Psoas muscle (tissue), 8 donors: Measurements from ENCODE around the gene FGFR2. TPM values are rescaled to one million over a fixed set of nuclear protein-coding genes. Genes with fewer than 3 reads are reported as not detected.

Experiments used
- ATAC-seq, 4 donors: fragments of 200-7000 bp; cut with Tn5 transposase; one replicate each; pipeline ENCODE4 v1.9.1; 2020; ENCODE audit warnings: moderate library complexity in 3 of 4, mild to moderate bottlenecking in 2 of 4
- DNase-seq, 2 donors: peaks; one replicate each; pipeline ENCODE4 v3.0.0-alpha.2; 2020
- H3K27ac ChIP-seq: fragments of 200-600 bp; one replicate; pipeline ENCODE4 v1.8.0; 2022
- H3K27me3 ChIP-seq, 3 donors: fragments of 200-600 bp in 1 of 3; one replicate each; pipeline versions ENCODE4 v1.6.1 to v1.8.0; 2013 to 2022; ENCODE audit warnings: low read length in 2 of 3, mild to moderate bottlenecking in 2 of 3, moderate library complexity in 1 of 3; ENCODE audit not compliant: insufficient read depth in 3 of 3
- H3K36me3 ChIP-seq, 2 donors: fragments of 200-600 bp in 1 of 2; one replicate each; pipeline versions ENCODE4 v1.6.1 to v1.8.0; 2013 to 2022; ENCODE audit warnings: low read depth in 1 of 2, mild to moderate bottlenecking in 1 of 2, moderate library complexity in 1 of 2; ENCODE audit not compliant: insufficient read depth in 1 of 2
- H3K4me1 ChIP-seq: fragments of 200-600 bp; one replicate; pipeline ENCODE4 v1.8.0; 2022
- H3K4me3 ChIP-seq: fragments of 200-600 bp; one replicate; pipeline ENCODE4 v1.8.0; 2022; ENCODE audit warnings: mild to moderate bottlenecking
- H3K9me3 ChIP-seq: fragments of 200-600 bp; one replicate; pipeline ENCODE4 v1.8.0; 2022
- WGBS, 3 donors: extraction: QIAGEN DNeasy Blood & Tissue Kit; methylation state at CpG; one replicate each; pipeline versions ENCODE4 v1.1.6 to v1.1.7; 2013; 5-methylcytosine and 5-hydroxymethylcytosine counted together
- intact Hi-C, 2 donors: fragments of 100-400 bp; cut with DNase I; formaldehyde crosslinking; loops; one replicate each; pipeline versions ENCODE4 v1.11.0 to v1.14.2; 2022
- polyA plus RNA-seq, 3 donors: library from polyadenylated mRNA; stranded (reverse); fragments of 200-250 nt; gene quantifications; one replicate each; pipeline ENCODE4 v1.2.3, GENCODE V29; 2013
- total RNA-seq, 4 donors: library from RNA; stranded (reverse); fragmentation: NEBNext Ultra II Directional in 2 of 4; extraction: Animal tissue kit (Norgen Biotek cat#: 25700) in 2 of 4; gene quantifications; one replicate each; pipeline versions ENCODE4 v1.2.1 to v1.2.4, GENCODE V29; 2021 to 2023
- TF ChIP-seq, protein P1 (sequence below): fragments of 200-600 bp; IDR thresholded peaks from one replicate; pipeline ENCODE4 v1.8.0; 2022; ENCODE audit warnings: antibody characterized with exemption
- donor health status: healthy with polysubstance abuse.
- donor health status: DM: no; HTN: no; CAD: no; lungs with moderate emphysema.
- donor health status: Bipolar disorder and iron deficiency.
- donor health status: healthy.
- donor health status: DM: yes; HTN: yes; CAD: no.
- donor health status: DM: no; HTN: no; CAD: no.
- donor health status: DM: no; HTN: no; CAD: no.
- donor health status: DM: yes; HTN: yes; CAD: no.

Gene FGFR2
- total and polyA plus RNA-seq, 7 donors, result 0.08 to 0.50 (median 0.20) TPM; not detected in 2

DNA sequence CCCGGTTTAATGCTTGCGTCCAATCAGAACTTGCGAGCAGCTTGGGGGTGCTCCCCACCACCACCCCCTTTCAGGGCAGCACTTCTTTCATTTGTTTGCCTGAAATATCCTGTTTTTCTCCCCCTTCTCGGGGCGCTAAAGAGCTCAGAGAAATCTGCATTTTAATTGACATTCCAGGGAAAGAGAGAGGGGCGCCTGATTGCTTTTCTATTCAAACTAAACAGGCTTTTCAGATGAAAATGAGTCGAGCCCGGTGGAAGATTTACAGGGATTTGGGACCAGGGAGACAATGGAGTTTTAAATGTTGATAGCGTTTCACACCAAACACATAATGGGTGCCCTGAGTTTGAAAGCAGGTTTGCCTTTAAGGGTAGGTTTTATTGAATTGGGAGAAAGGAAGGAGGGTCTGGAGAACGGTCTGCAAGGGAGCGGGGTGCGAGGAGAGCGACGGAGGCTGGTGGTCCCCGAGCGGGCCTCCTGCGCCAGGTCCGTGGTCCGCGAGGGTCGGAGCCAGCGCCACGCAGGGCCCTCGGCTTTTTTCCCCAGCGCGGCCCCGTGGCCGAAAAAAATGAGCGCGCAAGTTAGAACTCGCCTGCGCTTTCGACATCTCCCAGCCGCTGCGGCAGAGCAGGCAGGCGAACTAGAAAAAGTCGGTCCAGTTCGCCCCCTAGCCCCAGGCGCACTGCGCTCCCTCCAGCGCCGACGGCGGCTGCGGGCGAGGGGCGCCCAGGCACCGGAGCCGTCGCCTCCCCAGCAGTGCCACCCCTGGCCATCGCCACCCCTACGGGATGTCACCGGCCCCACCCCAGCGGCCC is 1.3 kb downstream of the FGFR2 start:
- ATAC-seq (peak in 1 of 4 donors; percentile 30), DNase-seq (no peak)
- peaks cover 4 to 84% (median 22%) of the 10 kb centered on the region in 3 donors for H3K27me3 ChIP-seq
- 4 to 6% (median 6%) methylated on average over 53 to 54 of the region's 54 CpGs for WGBS, 3 donors
- H3K36me3 ChIP-seq, result no peaks in the 10 kb centered on the region
- H3K27ac ChIP-seq, result no peak overlapping the region
- TF ChIP-seq, protein P1, sequence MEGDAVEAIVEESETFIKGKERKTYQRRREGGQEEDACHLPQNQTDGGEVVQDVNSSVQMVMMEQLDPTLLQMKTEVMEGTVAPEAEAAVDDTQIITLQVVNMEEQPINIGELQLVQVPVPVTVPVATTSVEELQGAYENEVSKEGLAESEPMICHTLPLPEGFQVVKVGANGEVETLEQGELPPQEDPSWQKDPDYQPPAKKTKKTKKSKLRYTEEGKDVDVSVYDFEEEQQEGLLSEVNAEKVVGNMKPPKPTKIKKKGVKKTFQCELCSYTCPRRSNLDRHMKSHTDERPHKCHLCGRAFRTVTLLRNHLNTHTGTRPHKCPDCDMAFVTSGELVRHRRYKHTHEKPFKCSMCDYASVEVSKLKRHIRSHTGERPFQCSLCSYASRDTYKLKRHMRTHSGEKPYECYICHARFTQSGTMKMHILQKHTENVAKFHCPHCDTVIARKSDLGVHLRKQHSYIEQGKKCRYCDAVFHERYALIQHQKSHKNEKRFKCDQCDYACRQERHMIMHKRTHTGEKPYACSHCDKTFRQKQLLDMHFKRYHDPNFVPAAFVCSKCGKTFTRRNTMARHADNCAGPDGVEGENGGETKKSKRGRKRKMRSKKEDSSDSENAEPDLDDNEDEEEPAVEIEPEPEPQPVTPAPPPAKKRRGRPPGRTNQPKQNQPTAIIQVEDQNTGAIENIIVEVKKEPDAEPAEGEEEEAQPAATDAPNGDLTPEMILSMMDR, result no peak
- intact Hi-C loops, result no loop called here
- no peaks in the 10 kb centered on the region for H3K9me3 ChIP-seq
- peak overlapping the region; percentile 54 for H3K4me3 ChIP-seq
- H3K4me1 ChIP-seq, result peaks cover 7% of the 10 kb centered on the region

DNA sequence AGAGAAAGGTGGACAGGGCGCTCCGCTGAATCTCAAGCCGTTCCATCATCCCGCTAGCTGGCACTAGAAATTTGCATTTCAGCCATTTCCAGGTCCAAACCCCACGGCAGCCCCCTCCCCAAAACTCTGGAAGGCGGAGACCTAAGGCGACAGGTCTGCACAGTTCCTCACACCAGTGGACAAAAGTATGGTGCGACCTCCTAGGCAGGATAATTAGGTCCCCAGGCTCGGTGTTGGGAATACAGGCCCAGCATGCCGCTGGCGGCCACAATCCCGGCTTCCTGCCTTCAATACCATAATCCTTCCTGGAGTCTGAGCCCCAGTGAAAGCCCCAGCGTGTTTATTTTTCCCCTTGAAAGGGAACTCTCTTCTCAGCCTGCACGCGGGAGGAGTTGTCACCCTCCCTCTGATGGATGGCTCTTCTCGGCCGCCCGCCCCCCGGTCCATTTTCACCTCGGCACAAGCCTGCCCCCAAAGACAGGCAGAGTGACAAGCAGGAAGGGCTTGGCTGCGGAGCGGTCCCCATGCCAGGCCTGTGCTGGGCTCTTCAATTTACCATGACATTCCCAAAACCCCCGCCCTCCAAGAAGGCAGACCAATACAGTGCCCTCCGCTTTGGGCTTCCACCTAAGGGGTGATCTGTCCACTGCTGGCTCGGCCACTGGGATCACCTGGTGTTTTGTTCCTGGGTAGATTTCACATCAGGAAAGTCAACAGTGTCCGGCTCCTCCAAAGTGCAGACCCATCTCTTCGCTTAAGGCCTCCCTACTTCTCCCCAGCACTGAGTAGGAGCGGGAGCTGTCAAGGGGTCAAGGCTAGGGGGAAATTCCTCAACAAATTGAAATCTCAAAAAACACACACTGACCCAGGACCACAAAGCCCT is 2.2 kb downstream of the FGFR2 start:
- H3K9me3 ChIP-seq, result no peaks in the 10 kb centered on the region
- peaks cover 4 to 82% (median 21%) of the 10 kb centered on the region in 3 donors for H3K27me3 ChIP-seq
- 31 to 50% (median 43%) methylated on average over 28 of the region's 28 CpGs for WGBS, 3 donors
- no peaks in the 10 kb centered on the region for H3K36me3 ChIP-seq
- TF ChIP-seq, protein P1, result no peak
- peaks cover 7% of the 10 kb centered on the region for H3K4me1 ChIP-seq
- intact Hi-C loops, result no loop called here
- no peak overlapping the region for H3K27ac ChIP-seq
- DNase-seq, result no peak
- no peak for ATAC-seq
- no peak overlapping the region for H3K4me3 ChIP-seq

DNA sequence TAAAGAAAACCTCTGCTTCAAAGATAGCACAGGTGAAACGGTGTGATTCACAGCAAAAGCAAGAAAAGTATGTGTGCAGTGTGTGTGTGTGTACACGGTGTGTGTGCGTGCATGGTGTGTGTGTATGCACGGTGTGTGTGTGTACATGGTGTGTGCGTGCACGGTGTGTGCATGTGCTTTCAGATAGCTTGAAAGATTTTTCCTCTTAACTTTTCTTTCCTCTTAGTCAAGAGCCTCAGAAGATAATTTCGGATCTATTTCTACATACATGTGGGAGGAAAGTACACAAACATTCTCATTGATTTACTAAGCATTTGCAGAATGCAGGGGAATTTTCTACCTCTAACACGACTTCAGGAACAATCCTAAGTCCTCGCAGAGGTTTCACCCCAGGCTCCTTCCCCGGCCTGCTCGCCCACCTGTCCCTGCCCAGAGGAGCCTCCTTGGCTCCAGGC is 2.9 kb downstream of the FGFR2 start:
- 66 to 69% (median 69%) methylated on average over 11 of the region's 11 CpGs for WGBS, 3 donors
- Histone ChIP-seq H3K36me3 (no peaks in the 10 kb centered on the region), H3K4me1 (peaks cover 7% of the 10 kb centered on the region), H3K4me3 (no peak overlapping the region), H3K27me3 (peaks cover 4 to 77% (median 22%) of the 10 kb centered on the region in 3 donors), H3K9me3 (no peaks in the 10 kb centered on the region), H3K27ac (no peak overlapping the region)
- no peak for DNase-seq
- intact Hi-C loops, result no loop called here
- TF ChIP-seq, protein P1, result no peak
- no peak for ATAC-seq

DNA sequence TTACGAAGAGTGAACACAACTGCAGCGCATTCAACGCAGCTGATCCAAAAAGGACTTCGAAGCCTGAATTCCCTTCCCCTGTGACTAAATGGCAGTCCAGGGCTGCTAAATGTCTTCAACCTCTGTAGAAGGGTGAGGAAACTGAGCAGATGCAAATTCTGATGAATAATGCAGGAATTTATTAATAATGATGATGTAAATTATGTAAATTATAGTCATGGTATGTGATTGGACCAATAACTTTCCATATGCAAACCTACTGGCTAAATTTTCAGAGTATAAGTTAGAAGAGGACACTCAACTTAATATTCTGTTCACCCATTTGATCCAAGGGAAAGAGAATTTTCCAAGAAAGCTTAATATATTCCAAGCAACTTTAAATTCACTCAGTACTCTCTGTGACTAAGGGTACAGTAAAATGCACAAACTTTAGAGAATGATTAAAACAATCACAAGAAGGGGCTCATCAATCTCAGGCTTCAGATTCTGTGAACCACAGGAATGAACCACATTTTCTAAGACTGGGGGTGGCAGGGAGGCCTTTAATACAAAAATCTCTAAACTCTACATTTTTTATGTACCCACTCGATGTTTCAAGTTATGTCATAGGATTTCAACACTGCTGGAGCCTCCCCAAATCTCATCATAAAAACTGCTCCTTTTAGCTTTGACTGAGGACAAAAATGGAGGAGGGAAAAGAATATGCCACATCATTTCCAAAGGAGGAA is 3.5 kb downstream of the FGFR2 start:
- no peak for DNase-seq
- Histone ChIP-seq H3K27ac (no peak overlapping the region), H3K27me3 (peaks cover 4 to 71% (median 22%) of the 10 kb centered on the region in 3 donors), H3K4me1 (peaks cover 7% of the 10 kb centered on the region), H3K4me3 (no peak overlapping the region), H3K9me3 (no peaks in the 10 kb centered on the region), H3K36me3 (no peaks in the 10 kb centered on the region)
- no peak for ATAC-seq
- TF ChIP-seq, protein P1, result no peak
- WGBS, 3 donors, result 81 to 84% (median 81%) methylated on average over 5 of the region's 5 CpGs
- intact Hi-C loops, result no loop called here
